GM21390 (cell line): ENCODE results near the gene BICDL1.

ENCODE experiments used
- ATAC-seq: cut with Tn5 transposase; IDR thresholded peaks from one replicate; pipeline ENCODE4 v1.9.1; 2021; ENCODE audit not compliant: unreplicated experiment

BICDL1 gene

DNA sequence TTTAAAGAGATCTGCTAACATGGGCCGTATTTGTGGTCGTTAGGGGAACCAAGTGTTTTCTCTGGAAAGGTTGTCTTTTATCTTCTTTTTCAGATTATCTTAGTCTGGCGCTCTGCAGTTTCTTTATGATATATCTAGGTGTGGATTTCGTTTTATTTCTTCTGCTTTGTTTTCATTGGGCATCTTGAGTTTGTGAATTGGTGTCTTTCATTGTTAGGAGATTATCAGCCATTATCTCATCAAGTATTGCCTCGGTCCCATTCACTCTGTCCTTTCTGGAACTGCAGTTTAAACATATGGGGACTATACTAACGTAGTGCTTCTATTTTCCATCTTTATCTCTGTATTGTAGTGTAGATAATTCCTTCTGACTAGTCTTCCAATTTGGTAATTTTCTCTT is 60.4 kb downstream of the BICDL1 start:
- no peak for ATAC-seq

GRCh38 chr12:120051535-120051934 is 62.5 kb downstream of the BICDL1 start:
- ATAC-seq = no peak

DNA sequence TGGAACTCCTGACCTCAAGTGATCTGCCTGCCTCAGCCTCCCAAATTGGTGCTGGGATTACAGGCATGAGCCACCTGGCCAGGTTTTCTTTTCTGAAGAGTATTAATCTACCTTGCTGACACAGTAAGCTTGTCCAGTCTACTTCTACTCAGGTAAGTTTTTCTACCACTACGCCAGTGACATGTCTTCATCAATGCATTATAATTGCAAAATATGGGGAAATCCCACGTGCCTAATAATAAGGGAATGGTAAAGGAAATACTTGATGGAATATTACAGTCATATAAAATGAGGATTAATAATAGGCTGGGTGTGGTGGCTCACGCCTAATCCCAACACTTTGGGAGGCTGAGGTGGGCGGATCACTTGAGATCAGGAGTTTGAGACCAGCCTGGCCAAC is 65.3 kb downstream of the BICDL1 start:
- no peak for ATAC-seq

GRCh38 chr12:120055231-120056000 is 66.4 kb downstream of the BICDL1 start:
- no peak for ATAC-seq

DNA sequence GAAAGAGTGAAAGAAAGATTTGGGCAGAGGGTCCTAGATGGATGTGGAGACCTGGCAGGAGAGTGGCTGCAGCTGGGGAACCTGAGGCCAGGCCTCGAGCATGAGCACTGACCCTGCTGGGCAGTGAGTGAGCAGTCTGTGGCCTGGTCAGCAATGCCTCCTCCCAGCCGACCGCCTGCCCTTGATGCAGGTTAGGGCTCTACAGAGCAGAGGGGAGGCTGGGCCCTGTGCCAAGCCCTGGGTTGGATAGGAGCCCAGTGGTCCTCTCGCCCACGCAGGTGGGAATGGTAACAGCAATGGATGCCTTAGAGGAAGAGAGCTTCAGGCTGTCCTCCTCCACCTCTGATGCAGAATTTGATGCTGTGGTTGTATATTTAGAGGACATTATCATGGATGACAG is 67.7 kb downstream of the BICDL1 start:
- no peak for ATAC-seq

- ATAC-seq = no peak
Observed at GRCh38 chr12:120060196-120060595, 71.2 kb downstream of the BICDL1 start.

DNA sequence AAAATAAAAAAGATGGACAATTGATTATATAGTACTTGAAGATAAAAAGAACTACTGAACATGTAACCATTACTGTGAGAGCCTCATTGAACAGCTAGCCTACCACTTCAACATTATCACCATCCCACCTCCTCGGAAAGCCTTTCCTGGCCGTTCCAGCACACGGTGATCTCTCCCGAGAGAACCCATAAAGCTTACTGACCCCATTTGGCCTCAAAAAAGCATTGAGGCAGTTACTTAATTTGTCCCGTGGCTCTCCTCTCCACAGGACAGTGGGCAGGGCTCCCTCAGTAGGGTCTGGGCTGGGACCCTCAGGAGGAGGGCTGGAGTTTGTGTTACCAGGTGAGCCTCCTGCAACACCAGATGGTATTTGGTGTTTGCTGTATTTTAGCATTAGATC is 71.7 kb downstream of the BICDL1 start:
- ATAC-seq = no peak

GRCh38 chr12:120061575-120062214 is 72.7 kb downstream of the BICDL1 start:
- ATAC-seq = no peak

- no peak for ATAC-seq
Observed at GRCh38 chr12:120062976-120063579, 74.0 kb downstream of the BICDL1 start.

DNA sequence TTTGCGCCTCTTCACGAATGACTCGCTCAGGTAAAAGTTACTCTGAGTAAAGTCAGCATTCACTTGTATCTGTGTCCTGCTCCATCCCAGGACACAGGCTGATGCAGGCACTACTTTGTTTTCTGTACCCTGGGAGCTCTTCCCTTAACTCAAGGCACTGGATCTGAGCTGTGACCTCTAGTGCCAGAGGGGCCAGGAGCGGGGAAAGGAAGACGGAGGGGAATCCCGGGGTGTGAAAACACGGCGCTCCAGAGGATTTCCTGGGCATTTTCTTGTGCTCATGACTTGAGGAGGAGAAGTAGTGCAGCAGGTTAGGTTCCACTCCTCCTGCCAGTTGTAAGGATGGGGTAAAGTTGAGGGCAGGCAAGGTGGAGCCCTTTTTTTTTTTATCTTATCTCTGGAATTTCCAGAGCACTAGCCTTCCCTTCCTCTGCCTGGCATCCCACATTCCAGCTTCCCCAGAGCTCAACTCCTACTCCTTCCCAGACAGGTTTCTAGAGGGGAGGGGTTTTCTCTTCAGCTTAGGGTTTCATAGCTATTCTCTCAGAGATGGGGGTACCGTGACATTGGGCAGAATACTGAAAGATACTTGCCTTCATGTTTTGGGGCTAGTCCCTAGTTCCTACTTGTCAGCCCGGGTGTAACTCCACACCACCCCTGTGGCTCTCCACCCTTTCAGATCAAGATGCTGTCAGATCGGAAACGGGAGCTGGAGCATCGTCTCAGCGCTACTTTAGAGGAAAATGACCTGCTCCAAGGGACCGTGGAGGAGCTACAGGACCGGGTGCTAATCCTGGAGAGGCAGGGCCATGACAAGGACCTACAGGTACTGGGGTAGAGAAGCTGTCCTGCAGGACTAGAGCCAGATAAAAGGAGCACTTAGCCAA is 75.3 kb downstream of the BICDL1 start:
- ATAC-seq = no peak

DNA sequence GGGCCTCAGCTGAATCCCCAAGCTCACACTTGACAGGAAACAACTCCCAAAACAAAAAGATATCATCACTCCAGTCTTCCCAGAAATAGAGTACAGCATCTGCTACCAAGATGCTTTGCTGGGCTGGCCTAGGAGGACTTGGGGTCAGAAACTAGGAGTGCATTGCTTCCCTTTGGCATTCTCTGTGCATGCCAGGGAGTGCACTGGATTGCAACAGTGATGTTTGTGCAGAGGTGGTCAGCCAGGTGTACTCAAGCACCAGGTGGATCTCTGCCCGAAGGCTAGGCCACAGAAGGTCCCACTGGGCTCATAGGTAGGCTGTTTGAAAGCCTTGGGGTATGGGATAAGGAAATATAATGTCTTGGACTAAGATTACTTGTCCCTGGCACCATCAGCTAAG is 76.4 kb downstream of the BICDL1 start:
- no peak for ATAC-seq

DNA sequence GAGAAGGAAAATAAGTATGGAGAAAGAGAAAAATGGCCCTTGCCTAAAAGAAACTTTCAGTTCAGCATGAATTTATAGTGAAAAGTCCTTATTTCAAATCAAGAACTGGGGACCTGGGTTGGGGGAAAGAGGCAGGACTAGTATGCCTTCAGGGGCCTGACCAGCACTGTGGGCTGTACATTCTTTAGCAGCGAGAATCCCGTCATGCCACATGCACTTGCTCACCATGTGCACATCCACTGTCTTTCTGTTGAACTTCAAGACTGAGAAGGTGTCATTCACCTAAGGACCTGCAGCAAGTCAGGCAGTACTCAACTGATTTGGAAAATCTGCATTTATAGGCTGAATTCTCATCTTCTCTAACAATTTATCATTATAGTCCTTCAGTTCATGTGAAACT is 77.3 kb downstream of the BICDL1 start:
- ATAC-seq = no peak

DNA sequence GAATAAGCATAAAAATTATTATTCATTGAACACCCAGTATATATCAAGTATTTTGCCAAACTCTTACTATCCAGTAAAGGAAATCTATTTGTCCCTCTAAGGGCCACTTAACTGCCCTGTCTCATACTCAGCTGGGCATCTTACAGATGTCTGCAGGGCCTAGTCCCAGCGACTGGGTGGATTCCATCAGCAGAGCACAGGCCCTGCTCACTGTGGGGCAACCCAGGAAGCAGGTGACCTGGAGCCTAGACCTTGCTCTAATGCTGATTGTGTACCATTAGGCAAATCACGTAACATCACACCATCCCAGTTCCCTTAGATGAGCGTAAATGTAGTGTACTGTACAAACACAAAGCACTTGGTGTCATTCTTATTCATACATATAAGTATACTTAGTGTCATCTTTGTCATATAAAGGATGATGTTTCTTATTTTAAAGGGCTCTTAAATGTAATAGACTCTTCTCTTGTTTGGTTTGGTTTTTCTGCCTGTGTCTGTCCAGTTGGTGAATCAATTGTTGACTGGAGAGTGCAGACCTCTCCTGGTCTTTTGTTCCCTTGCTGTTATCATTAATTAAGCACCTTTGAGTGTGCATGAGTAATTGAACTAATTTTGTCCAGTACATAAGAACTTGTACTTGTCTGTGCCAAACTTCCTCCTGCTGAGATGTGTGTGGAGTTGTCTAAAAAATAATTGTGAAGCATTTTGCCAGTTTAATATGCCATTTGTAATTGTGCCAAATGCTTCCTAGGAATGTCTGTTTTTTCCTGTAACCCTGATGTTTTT is 78.2 kb downstream of the BICDL1 start:
- ATAC-seq = no peak

DNA sequence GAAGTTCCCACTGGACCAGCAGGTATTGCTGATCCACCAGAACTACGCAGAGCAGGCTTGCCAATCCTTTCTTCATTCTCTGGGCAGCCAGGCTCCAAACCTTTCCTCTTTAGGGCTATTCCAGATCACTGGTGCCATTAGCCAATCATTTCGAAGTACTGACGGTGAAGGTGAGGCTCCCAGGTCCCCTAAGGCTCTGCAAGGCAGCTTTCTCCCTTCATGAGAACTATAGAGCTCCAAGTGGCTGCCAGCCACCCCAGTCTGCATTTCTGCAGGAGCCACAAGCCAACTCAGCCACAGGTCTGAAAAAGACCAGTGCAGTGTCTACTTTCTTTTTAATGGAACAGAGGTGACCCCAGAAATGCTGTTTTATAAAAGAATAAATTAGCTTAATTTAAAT is 78.9 kb downstream of the BICDL1 start:
- no peak for ATAC-seq

DNA sequence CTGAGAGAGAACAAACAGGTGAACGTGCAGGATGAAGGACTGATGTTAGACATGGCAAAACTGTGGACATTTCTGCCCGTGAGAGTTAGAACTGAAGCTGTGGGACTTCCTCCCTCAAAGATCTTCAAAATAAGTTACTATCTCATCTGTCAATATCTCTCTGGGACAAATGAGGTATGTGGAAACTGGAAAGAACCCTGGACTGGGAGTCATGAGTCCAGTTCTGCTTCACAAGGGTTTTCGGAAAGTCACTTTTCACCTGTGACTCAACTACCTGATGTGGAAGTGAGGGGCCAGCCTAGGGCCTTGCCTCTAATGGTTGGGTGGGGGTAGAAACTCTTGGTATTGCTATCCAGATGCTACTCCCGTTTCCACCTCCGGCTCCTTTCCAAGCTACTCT is 80.2 kb downstream of the BICDL1 start:
- ATAC-seq = no peak

GRCh38 chr12:120071493-120072020 is 82.5 kb downstream of the BICDL1 start:
- ATAC-seq = no peak

DNA sequence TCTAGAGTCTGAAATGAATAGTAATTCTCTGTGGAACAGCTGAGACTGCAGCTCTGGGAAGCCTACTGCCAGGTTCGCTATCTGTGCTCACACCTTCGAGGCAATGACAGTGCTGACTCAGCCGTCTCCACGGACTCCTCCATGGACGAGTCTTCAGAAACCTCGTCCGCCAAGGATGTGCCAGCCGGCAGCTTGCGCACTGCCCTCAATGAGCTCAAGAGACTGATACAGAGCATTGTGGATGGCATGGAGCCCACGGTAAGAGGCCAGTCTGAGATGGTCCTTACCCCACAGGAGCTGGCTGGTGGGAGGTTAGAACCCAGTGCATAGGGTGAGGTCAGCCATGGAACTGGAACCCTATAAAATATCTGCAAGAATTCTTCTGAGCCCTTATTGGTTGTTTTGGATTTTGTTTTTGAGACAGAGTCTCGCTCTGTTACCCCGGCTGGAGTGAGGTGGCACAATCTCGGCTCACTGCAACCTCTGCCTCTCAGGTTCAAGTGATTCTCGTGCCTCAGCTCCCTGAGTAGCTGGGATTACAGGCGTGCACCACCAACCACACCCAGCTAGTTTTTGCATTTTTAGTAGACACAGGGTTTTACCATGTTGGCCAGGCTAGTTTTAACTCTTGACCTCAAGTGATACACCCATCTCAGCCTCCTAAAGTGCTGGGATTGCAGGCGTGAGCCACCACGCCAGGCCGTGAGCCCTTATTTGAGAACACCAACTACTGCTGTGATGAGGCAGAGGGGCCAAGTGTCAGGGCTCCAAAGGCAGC is 83.6 kb downstream of the BICDL1 start:
- ATAC-seq = no peak

GRCh38 chr12:120075034-120075616 is 86.1 kb downstream of the BICDL1 start:
- ATAC-seq = no peak

GRCh38 chr12:120076651-120077050 is 87.6 kb downstream of the BICDL1 start:
- no peak for ATAC-seq
